SW480 (cell line): Measurements from ENCODE around the gene MAPK6.
"Not testable (repeated sequence)": the region's sequence is repeated elsewhere in the genome, so short reads cannot be mapped to it uniquely, and the experiment has no call there.

Source experiments
- DNase-seq: peaks from one replicate; pipeline ENCODE4 v3.0.0-alpha.2; 2016; ENCODE audit warnings: low spot score

The MAPK6 gene

GRCh38 chr15:52018693-52019393 is at the start of gene MAPK6:
Gene MAPK6 (plus strand): TSS chr15:52019219. CDS start chr15:52046461, 27,242 bp downstream.
- peak; percentile 83 for DNase-seq

DNA sequence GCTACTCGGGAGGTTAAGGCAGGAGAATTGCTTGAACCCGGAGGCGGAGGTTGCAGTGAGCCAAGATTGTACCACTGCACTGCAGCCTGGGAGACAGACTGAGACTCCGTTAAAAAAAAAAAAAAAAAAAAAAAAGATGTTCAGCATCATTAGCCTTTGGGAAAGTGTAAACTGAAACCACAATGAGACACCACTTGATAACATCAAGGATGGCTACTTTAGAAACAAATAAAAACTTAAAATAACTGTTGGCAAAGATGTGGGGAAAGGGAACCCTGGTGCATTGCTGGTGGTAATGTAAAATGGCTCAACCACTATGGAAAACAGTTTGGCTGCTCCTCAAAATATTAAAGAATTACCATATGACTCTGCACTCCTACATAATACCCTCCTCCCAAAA is 49.3 kb upstream of the MAPK6 start:
- DNase-seq: no peak

DNA sequence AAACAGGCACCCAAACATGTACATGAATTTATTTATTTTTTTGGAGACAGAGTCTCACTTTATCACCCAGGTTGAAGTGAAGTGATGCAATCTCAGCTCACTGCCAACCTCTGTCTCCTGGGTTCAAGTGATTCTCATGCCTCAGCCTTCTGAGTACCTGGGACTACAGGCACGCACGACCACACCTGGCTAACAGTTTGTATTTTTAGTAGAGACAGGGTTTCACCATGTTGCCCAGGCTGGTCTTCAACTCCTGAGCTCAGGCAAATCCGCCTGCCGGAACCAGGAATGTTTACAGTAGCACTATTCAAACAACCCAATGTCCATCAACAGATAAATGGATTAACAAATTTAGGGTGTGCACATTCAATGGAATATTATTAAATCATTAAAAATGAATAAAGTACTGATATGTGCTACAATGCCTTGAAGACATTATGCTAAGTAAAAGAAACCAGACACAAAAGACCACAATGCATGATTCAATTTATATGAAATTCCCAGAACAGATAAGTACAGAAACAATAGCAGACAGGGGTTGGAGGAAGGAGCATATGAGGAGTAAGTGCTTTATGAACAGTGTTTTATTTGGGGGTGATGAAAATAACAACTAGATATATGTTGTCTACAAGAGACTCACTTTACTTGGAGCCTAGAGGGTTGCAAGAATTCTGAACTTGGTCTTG is 48.7 kb upstream of the MAPK6 start:
- DNase-seq: no peak

DNA sequence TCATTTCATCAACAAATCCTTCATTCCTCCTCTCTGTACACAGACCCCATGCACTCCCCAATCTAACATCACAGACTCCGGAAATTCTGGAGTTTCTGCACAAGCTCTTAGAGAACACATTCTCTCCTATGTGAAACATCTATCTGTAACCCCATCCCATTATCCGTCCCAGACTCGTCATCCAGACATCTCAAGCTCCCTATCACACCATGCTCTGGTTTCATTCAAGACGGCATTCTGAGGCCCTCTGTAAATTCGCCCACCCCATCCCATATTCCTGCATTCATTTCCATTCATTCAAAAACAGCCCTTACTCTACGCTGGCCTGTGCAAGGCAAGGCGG is 48.0 kb upstream of the MAPK6 start:
- DNase-seq: no peak

- DNase-seq: peak; percentile 96
Observed at GRCh38 chr15:51971375-51972133, 47.5 kb upstream of the MAPK6 start, which contains the start of gene LEO1. Gene LEO1 (minus strand): TSS chr15:51971778. CDS start chr15:51971745, 33 bp downstream.

- no peak for DNase-seq
Observed at GRCh38 chr15:51973220-51973619, 45.8 kb upstream of the MAPK6 start.

DNA sequence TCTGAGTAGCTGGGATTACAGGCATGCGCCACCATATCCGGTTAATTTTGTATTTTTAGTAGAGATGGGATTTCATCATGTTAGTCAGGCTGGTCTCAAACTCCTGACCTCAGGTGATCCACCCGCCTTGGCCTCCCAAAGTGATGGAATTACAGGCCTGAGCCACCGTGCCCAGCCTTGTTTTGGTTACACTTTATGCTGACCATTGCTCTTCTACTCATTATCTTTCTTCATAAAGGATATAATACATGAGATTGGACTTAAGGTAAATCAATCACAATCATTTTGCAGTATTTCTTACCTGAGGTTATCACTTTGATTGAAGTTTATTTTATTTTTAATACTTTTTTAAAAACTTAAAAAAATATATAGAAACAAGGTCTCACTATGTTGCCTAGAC is 45.2 kb upstream of the MAPK6 start:
- DNase-seq: no peak

DNA sequence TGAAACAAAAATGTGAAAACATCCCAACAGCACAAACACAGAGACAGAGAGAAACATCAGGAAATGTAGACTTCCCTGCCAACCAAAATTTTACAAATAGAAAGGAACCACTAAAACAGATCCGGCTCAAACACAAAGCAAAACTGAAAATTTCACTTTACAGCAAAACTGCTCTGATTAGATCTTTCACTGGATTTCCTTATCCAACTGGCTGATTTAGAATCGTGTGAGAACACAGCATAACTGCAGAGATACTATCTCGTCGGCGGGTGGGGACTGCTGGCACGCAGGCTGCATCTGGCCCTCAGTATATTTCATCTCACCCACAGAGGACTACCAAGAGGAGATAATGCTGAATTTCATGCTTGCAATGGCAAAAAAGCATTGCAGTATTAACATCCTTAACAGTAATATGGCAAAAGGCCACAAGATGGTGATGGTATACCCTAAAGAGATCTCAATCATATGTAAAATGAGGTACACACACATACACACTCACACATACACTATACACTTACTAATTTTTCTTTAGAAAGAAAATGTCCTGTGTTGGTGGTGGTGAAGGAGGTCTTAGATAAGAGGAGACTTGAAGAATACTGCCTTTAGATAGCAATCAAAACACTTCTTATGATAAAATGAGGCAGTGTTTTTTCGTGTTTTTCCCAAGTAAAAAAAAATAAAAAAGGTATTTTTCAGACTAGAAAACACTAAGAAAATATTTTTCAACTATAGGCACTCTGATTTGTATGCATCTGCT is 36.8 kb upstream of the MAPK6 start:
- peak; percentile 71 for DNase-seq

DNA sequence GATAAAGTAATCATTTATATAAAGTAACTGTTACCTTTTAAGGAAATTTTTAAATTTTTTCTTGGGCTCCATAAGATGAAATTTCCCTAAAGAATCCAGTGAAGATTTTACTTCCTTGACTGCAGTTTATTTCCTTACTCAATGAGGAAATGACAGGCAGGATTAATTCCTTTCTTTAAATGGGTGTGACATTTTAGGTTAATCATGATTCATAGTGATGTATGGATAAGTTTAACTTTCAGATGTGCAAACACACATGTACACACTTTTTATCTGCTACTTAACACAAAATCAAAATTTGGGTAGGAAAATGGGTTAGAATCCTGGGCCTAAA is 36.3 kb upstream of the MAPK6 start:
- DNase-seq: no peak

GRCh38 chr15:51991141-51991540 is 27.9 kb upstream of the MAPK6 start:
- DNase-seq: no peak

GRCh38 chr15:51992953-51993352 is 26.1 kb upstream of the MAPK6 start:
- no peak for DNase-seq

DNA sequence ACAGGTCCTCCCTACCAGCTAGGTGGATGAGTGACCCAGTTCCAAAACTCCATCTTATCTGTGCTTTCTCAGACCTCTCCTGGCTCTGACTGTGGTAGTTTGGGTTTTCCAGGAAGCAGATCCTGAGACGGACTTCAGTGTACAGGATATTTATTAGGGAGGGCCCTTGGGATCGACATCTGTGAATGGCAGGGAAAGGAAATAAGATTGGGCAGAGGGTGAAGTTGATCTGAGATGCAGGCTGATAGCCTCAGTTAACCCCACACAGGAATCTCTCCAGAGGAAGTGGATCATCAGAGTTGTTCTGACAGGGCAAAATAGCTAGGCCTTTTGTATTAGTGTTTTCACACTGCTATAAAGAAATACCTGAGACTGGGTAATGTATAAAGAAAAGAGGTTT is 16.7 kb upstream of the MAPK6 start:
- no peak for DNase-seq

- not testable (repeated sequence) for DNase-seq
Observed at GRCh38 chr15:52003089-52003488, 15.9 kb upstream of the MAPK6 start.

DNA sequence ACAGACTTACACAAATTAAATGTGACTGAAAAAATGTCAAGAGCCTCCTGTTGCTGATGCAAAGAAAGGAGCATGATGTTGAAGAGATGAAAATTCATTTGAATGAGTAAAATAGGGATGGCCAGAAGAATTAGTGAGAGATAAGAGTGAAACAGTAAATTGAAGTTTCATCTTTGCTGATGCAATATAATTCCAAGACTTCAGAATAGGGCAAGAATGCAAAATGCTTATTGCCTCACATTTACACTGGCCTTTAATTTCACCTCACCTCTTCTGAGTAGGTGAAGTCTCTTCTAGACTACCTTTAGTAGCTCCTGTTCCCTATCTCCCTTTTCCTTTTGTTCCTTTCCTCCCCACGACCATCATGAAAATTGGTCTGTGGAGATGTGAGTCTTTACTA is 15.3 kb upstream of the MAPK6 start:
- DNase-seq: no peak

DNA sequence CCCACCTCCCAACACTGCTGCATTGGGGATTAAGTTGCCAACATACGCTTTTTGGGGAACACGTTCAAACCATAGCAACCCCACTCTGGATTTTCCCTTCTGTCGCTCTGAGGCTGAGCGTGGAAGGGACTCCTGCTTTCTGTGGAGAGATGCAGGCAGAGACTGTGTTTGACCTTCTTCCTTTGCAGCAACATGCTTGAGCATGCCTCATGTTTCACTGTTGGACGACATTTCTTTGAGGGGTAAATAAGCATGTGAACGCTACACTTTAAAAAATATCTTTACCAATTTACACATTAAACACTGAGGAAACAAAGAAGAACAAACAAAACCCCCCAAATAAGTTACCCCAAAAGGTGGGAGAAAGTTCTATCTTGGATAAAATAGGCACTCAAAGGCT is 14.2 kb upstream of the MAPK6 start:
- no peak for DNase-seq

- DNase-seq: no peak
Observed at GRCh38 chr15:52005748-52006701, 13.0 kb upstream of the MAPK6 start.

DNA sequence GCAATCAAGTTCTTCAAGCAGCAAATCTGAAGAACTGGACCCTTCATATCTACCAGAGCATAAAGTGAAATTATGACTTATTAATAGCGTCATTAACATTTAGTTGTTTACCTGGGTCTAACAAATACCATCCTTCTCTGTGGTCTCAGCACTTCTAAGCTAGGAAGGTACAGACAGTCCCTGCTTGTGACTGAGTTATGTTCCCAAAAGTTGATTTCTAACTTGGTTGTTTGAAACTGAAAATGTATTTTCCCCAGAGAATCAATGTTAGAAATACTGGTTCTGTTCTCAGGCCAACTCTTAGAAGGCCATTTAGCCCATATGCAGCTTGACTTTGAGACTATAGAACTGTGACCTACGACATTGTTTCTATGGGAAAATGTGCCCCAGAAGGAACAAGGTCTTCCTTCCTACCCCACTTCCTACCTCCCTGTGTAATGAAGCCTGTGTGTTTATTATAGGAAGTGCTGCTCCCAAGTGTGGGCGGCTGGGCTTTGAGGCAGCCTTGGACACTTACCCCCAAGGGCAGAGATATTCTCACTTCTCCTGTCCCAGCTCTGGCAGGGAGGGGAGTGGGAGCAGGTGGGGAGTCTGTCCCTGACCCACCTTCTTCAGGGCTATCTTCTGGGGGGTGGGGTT is 12.2 kb upstream of the MAPK6 start:
- DNase-seq: no peak

GRCh38 chr15:52008359-52008697 is 10.7 kb upstream of the MAPK6 start:
- DNase-seq: no peak

DNA sequence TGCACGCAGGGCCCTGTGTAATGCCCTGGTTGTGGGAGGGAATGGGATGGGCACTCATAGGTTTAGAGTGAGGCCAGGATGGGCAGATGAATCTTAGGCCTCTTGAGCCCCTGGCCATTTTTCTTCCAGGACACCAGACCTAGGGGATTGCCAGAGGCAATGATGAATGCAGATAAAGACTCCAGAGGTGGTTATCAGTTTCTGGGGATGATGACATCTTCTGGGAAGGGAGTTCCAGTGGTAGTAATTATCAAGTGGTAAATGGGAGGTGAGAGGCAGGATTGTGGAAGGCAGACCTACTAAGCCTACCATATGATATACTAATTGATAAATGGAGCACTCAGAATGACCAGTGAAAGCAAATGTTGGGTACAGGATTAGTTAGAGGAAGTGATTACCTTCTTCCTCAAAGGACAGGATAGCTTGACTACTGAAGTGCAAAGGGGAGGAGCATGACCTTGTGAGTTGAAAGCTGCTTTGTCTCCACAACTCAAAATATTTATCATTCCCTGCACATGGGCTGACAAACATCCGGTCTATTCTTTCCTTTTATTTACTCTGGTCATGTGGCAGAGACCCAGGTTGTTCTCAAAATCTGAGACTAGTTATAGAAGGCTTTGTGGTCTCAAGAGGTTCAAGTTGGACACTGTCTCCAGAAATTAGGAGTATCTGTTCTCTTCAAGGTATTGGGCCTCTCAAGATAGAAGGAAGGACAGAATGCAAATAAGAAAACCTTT is 10.2 kb upstream of the MAPK6 start:
- no peak for DNase-seq
